GM21723 (cell line): ENCODE data around the gene ADARB1.

ENCODE experiments used
- ATAC-seq: cut with Tn5 transposase; IDR thresholded peaks from one replicate; pipeline ENCODE4 v1.9.1; 2021; ENCODE audit warnings: mild to moderate bottlenecking, moderate library complexity; ENCODE audit not compliant: unreplicated experiment

The ADARB1 gene

GRCh38 chr21:45246386-45247320 lies 172.3 kb downstream of the ADARB1 start:
- ATAC-seq, result no peak

GRCh38 chr21:45248301-45248892 lies 174.0 kb downstream of the ADARB1 start:
- no peak for ATAC-seq

GRCh38 chr21:45248893-45249381 lies 174.6 kb downstream of the ADARB1 start:
- ATAC-seq, result no peak

DNA sequence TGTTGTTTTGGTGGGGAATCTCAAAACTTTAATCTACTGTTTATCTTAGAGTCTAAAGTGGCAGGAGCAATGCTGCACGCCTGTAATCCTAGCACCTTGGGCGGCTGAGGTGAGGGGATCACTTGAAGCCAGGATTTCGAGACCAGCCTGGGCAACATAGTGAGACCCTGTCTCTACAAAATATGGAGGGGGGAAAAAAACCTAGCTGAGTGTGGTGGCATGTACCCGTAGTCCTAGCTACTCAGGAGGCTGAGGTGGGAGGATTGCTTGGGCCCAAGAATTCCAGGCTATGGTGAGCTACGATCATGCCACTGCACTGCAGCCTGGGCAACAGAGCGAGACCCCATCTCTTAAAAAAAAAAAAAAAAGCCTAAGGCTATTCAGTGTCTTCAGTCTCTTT lies 175.2 kb downstream of the ADARB1 start:
- ATAC-seq, result no peak

DNA sequence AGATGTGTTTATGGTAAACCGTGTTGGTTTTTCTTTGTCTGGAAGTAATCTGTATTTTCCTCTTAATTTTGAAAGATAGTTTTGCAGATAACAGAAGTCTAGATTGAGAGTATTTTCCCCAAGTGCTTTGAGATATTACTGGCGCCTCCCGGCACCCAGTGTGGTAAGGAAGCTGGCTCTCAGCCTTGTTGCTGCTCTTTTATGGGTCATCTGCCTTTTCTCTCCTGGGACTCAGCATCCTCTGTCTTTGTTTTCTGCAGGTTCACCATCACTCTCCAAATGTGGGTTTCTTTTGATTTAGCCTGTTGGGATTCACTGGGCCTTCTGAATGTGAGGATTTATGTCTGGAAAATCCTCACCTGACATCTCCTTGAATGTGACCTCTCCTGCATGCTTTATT lies 175.9 kb downstream of the ADARB1 start:
- no peak for ATAC-seq

- no peak for ATAC-seq
Measured at GRCh38 chr21:45250914-45251634, 176.7 kb downstream of the ADARB1 start.

DNA sequence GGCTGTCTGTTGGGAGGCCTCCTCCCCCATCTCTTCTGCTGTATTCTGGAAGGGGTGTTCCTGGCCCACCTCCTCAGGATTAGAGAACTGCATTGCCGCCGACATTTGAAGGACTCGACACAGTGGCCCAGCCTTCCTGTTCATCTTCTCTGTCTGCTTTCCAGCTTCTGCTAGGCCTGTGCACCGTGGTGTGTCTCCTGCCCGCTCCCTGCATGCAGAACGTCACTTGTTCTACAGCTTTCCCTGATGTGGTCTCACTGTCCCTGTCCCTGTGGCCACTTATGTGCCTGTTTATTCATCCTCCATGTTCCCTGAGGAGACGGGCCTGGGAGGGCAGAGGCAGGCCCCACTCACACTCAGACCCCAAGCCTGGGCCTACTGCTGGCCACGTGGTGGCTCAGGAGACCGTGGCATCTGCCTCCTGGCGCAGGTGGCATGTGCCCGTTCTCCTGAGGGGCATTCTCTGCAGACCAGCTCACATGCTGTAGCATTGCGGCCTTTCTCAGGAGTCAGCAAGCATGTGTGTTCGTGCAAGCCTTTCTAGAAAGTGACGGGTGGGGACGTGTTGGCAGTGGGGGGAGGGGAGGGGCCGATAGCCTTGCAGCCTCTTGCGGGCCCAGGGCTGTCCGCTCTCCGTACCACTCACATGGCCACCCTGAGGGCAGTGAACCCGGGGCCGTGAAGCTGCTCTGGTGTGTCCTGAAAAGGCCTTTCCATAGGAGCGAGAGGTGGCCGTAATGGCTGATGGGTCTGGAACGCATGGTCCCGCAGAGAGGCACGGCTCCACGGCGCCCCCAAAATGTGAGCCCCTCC lies 177.5 kb downstream of the ADARB1 start:
- ATAC-seq, result no peak

DNA sequence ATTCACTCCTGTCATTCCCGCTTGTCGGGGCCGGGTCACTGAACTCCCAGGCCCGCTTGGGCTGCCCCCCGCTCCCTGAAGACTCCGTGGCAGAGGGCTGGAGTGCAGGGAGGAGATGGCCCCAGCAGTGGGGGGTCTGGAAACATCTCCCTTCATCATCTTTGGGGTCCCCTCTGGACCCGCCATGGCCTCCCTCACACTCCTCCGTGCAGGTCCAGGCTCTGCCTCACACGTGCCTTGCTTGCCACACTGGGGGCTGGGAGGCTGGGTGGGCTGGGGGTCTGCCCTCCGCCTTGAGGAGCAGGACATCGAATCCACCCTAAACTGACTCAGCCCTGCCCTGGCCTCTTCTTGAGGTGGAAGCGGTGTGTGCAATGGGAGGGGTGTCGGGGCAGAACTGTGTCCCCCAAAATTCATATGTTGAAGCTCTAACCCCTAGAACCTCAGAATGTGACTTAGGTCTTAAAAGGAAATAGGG lies 178.1 kb downstream of the ADARB1 start:
- ATAC-seq, result no peak

- no peak for ATAC-seq
Measured at GRCh38 chr21:45253180-45253579, 178.8 kb downstream of the ADARB1 start.

DNA sequence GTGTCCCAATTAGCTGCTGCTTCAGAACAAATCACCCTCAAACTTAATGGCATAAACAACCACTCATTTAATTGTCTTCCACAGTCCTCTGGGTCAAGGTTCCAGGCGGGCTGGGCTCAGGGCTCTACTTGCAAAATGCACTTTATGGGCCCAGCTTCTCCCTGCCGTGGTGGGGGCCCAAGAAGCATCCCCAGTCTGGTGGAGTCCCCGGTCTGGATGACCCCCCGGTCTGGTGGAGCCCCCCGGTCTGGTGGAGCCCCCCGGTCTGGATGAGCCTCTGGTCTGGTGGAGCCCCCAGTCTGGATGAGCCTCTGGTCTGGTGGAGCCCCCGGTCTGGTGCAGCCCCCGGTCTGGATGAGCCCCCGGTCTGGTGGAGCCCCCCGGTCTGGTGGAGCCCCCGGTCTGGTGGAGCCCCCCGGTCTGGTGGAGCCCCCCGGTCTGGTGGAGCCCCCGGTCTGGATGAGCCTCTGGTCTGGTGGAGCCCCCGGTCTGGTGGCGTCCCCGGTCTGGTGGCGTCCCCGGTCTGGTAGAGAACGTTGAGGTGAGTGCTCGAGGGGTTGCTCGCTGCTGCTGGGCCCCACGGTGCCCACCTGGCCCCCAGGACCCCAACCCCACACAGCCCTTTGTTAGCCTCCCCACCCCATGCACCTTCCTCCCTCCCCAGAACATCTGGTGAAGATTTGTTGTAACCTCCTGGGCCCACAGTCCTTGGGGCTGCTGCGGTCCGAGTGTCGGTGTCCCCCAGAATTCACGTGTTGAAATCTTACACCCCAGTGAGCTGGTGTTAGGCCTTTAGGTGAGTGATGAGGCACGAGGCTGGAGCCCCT lies 179.5 kb downstream of the ADARB1 start:
- ATAC-seq, result no peak

GRCh38 chr21:45254460-45254930 lies 180.1 kb downstream of the ADARB1 start:
- ATAC-seq, result no peak

GRCh38 chr21:45255381-45256020 lies 181.1 kb downstream of the ADARB1 start:
- ATAC-seq, result no peak

DNA sequence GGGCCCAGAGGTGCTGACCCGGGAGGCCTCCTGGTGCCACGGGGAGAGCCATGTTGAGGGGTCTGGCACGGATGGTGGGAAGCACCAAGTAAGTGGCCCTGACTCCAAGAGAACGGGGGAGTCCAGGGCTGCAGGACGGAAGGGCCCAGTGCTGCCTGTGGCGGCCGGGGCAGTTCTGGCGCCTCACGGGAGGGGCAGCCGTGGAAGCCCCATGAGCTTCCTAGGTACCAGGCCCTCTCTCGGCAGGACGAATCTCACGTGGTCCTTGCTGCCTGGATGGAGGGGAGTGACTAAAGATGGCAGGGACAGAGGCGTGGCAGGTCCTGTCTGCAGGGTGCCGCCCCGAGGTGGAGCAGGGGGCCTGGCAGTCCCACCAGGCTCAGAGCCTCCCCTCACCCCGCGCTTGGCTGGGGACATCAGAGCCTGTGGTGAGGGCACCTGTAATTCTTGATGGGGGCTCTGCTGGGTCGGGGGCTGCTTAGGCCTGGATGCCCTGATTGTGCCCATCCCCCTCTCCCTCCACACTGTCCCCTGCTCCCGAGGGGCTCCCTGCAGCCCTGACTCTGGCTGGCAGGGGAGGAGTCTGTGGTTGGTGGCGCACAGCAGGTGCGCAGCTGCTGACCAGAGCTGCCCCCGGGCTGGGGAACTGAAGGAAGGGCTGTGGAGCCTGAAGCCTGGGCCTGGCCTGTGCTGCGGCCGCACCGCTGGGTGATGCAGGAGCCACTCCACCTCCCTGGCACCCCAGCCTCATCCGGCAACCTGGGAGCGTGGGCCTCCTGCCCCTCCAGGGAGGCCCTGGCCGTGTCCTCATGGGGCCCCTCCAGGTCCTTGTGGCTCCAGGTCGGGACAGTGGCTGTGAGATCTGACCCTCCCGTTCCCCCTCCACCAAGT lies 181.9 kb downstream of the ADARB1 start:
- no peak for ATAC-seq

DNA sequence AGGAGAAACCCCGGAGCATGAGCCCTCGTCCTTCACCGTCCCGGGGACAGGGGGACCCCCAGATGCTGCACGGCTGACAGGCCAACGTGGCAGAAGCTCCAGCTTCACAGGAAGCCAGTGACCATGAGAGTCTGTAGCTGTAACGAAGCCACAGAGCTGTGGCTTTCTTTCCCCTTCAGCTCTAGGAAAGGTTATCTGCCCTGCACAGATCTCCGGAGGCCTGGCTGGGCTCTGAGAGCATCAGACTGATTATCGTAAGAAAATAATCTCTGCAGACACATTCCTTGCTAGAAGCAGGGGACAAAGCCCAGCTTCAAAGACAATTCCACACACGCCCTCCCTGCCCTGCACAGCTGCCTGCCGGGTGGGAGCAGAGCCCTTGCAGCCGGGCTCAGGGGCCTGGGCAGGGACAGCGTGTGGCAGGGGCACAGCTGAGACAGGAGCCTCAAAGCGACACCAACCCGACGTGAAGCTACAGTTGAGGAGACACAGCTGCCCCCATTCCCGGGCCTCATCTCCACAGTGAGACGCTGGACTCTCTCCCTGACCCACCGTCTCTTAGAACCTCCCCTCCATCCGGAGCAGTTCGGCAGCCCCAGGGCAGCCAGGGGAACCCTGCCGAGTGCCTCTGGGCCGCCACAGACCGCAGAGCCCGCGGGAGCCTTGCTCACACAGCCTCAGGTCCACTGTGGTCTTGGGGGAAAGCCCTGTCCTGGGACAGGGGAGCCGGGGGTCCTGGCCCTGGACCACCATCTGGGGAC lies 182.7 kb downstream of the ADARB1 start:
- no peak for ATAC-seq

DNA sequence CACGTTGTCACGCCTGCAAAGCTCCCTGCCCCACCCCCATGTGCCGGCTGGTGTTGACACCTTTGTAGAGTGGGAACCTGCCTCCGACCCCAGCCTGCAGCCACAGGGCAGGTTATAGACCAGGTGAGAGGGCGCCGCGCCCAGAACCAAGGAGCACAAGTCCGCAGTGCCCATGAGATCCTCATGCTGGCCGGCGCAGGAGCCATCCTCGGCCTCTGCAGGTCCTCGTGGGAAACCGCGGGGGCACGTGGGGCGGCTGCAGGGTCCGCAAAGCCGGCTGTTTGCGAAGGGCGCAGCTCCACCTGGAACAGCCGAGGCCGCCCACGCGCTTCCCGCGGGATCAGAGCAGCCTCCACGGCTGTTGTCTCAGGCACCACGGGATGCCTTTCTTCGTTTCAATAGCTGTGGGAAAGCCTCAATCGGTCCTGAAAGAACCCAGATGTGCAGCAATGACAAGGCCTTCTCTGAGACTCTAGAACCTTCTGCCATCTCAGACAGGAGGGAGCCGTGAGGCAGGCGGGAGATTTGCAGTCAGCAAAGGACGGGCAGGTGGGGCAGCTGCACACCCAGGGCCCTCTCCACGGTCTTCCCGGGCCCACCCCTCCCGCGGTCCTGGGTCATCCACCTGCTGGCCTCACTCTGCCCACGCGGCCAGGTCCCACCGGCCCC lies 183.4 kb downstream of the ADARB1 start:
- ATAC-seq, result no peak

- no peak for ATAC-seq
Measured at GRCh38 chr21:45258466-45258865, 184.1 kb downstream of the ADARB1 start.
